NOMO-1 treated with dmso at 0.1 percent for 144 hours (cell line): ENCODE measurements around the gene MGAT5.

Source experiments
- DNase-seq: peaks from one replicate; lab custom pipeline; 2025; ENCODE audit not compliant: unreplicated experiment; lab: John Stamatoyannopoulos, UW

Gene MGAT5

GRCh38 chr2:134441153-134441863, 187.4 kb downstream of the MGAT5 start:
- no peak for DNase-seq

- no peak for DNase-seq
Measured at GRCh38 chr2:134443814-134444480, 190.1 kb downstream of the MGAT5 start.

- DNase-seq = no peak
Measured at GRCh38 chr2:134445116-134445515, 191.2 kb downstream of the MGAT5 start.

GRCh38 chr2:134445985-134446382, 192.1 kb downstream of the MGAT5 start:
- no peak for DNase-seq

GRCh38 chr2:134446383-134447017, 192.6 kb downstream of the MGAT5 start:
- no peak for DNase-seq

GRCh38 chr2:134447669-134448068, 193.8 kb downstream of the MGAT5 start:
- DNase-seq = no peak

GRCh38 chr2:134448650-134449049, 194.8 kb downstream of the MGAT5 start:
- DNase-seq = no peak

GRCh38 chr2:134449157-134449556, 195.3 kb downstream of the MGAT5 start:
- DNase-seq = no peak

GRCh38 chr2:134449751-134450513, 196.1 kb downstream of the MGAT5 start:
- DNase-seq = no peak

- DNase-seq = no peak
Measured at GRCh38 chr2:134451347-134451630, 197.4 kb downstream of the MGAT5 start.

- DNase-seq = no peak
Measured at GRCh38 chr2:134452042-134452733, 198.3 kb downstream of the MGAT5 start.

GRCh38 chr2:134453476-134453875, 199.6 kb downstream of the MGAT5 start:
- no peak for DNase-seq

GRCh38 chr2:134453973-134454372, 200.1 kb downstream of the MGAT5 start:
- DNase-seq = no peak

- no peak for DNase-seq
Measured at GRCh38 chr2:134454426-134454825, 200.6 kb downstream of the MGAT5 start.

GRCh38 chr2:134454931-134455330, 201.1 kb downstream of the MGAT5 start:
- DNase-seq = no peak

GRCh38 chr2:134455426-134455825, 201.6 kb downstream of the MGAT5 start:
- no peak for DNase-seq

- no peak for DNase-seq
Measured at GRCh38 chr2:134457353-134457752, 203.5 kb downstream of the MGAT5 start.

GRCh38 chr2:134457765-134458472, 204.0 kb downstream of the MGAT5 start:
- no peak for DNase-seq

- no peak for DNase-seq
Measured at GRCh38 chr2:134458473-134458853, 204.6 kb downstream of the MGAT5 start.

GRCh38 chr2:134458950-134459349, 205.1 kb downstream of the MGAT5 start:
- DNase-seq = no peak
